A549 (cell line): ENCODE results near the gene LDLRAD3. TPM values are rescaled to one million over a fixed set of nuclear protein-coding genes. Genes with fewer than 3 reads are reported as not detected.
A peak's percentile ranks its signal among the peaks of the same experiment; 100 is the strongest.

Experiments
- ATAC-seq, 2 experiments: fragments of 200-7000 bp in 1 of 2; fragments of >200 bp in 1 of 2; cut with Nextera tagmentation in 1 of 2; cut with Tn5 transposase in 1 of 2; 3 replicates each; pipeline versions ENCODE4 v1.8.0 to v1.9.1; 2018 to 2020; ENCODE audit warnings: mild to moderate bottlenecking in 1 of 2, moderate library complexity in 1 of 2
- CTCF ChIA-PET: fragments of 300-600 bp; sonication (Branson Sonifier 250); formaldehyde crosslinking; extraction: SDS; loops from one replicate; lab custom pipeline; 2021; ENCODE audit warnings: antibody characterized with exemption, inconsistent platforms; lab: Yijun Ruan, JAX
- POLR2A ChIA-PET: fragments of 350-600 bp; formaldehyde crosslinking; extraction: SDS; loops from one replicate; lab custom pipeline; 2021; ENCODE audit warnings: antibody characterized with exemption, inconsistent platforms; lab: Yijun Ruan, JAX
- DNase-seq, 2 experiments: peaks; one replicate each; pipeline versions ENCODE4 v3.0.0 to v3.0.0-alpha.2; 2011 to 2016; ENCODE audit warnings: low read depth in 1 of 2, low spot score in 1 of 2
- FAIRE-seq: peaks from 2 replicates; lab custom pipeline; 2011; peaks lifted over from hg19 to GRCh38; lab: Jason Lieb, UNC
- H3K27ac ChIP-seq, 2 experiments: fragments of >200 bp; sonication (Bioruptor Twin); formaldehyde crosslinking; 3 replicates each; pipeline ENCODE4 v1.5.1; 2016 to 2017
- H3K4me1 ChIP-seq: fragments of >200 bp; sonication (Bioruptor Twin); formaldehyde crosslinking; 3 replicates; pipeline ENCODE4 v1.6.1; 2016
- H3K4me2 ChIP-seq: fragments of >200 bp; sonication (Bioruptor Twin); formaldehyde crosslinking; 3 replicates; pipeline ENCODE4 v1.6.1; 2016
- H3K4me3 ChIP-seq: fragments of >200 bp; sonication (Bioruptor Twin); formaldehyde crosslinking; 3 replicates; pipeline ENCODE4 v1.5.1; 2016
- H3K9me3 ChIP-seq: fragments of >200 bp; sonication (Bioruptor Twin); formaldehyde crosslinking; 3 replicates; pipeline ENCODE4 v1.6.1; 2016
- BHLHE40 ChIP-seq: IDR thresholded peaks from 2 replicates; pipeline ENCODE4 v1.6.1; 2012; ENCODE audit warnings: low read depth, low read length, inconsistent platforms
- CBX2 ChIP-seq: fragments of 200-600 bp; sonication (generic); IDR thresholded peaks from 2 replicates; pipeline ENCODE4 v1.6.1; 2016; ENCODE audit warnings: low read depth, mild to moderate bottlenecking, borderline replicate concordance
- EHMT2 ChIP-seq: fragments of 200-600 bp; sonication (generic); IDR thresholded peaks from 2 replicates; pipeline ENCODE4 v1.6.1; 2016; ENCODE audit warnings: antibody characterized with exemption, low read depth, mild to moderate bottlenecking, moderate library complexity
- ESRRA ChIP-seq: fragments of 150-350 bp; IDR thresholded peaks from 2 replicates; pipeline ENCODE4 v1.6.1; 2014; ENCODE audit warnings: mild to moderate bottlenecking, low read length, borderline replicate concordance
- FOSL2 ChIP-seq, 2 experiments: fragments of 450-650 bp in 1 of 2; fragments of >200 bp in 1 of 2; sonication (Bioruptor Twin) in 1 of 2; formaldehyde crosslinking; IDR thresholded peaks; 2 replicates each; pipeline versions ENCODE4 v1.5.0 to v1.6.1; 2016 to 2020; ENCODE audit warnings: mild to moderate bottlenecking in 1 of 2, moderate library complexity in 1 of 2
- FOXS1 ChIP-seq: fragments of 250-450 bp; sonication (Bioruptor Pico); IDR thresholded peaks from 2 replicates; pipeline ENCODE4 v1.5.0; 2020; ENCODE audit warnings: mild to moderate bottlenecking, moderate library complexity
- GATA3 ChIP-seq: IDR thresholded peaks from 2 replicates; pipeline ENCODE4 v1.6.1; 2012; ENCODE audit warnings: borderline replicate concordance
- KDM1A ChIP-seq: fragments of 200-600 bp; sonication (generic); IDR thresholded peaks from 2 replicates; pipeline ENCODE4 v1.6.1; 2016; ENCODE audit warnings: low read depth, mild to moderate bottlenecking
- KDM5A ChIP-seq: fragments of 200-600 bp; sonication (generic); IDR thresholded peaks from 2 replicates; pipeline ENCODE4 v1.6.1; 2016; ENCODE audit warnings: antibody characterized with exemption, mild to moderate bottlenecking
- MAFK ChIP-seq: fragments of 450-650 bp; IDR thresholded peaks from 2 replicates; pipeline ENCODE4 v1.6.1; 2014; ENCODE audit not compliant: partially characterized antibody
- NFE2L2 ChIP-seq: fragments of 150-350 bp; conservative IDR thresholded peaks from 2 replicates; pipeline ENCODE4 v1.6.1; 2014; ENCODE audit warnings: low read length
- RAD21 ChIP-seq, 2 experiments: fragments of >200 bp in 1 of 2; sonication (Bioruptor Twin) in 1 of 2; formaldehyde crosslinking in 1 of 2; IDR thresholded peaks in 1 of 2; conservative IDR thresholded peaks in 1 of 2; 2 replicates in 1 of 2; 3 replicates in 1 of 2; pipeline ENCODE4 v1.6.1; 2012 to 2018; ENCODE audit warnings: inconsistent platforms in 1 of 2
- RARB ChIP-seq: fragments of 250-450 bp; sonication (Bioruptor Pico); IDR thresholded peaks from 2 replicates; pipeline ENCODE4 v1.8.0; 2021; ENCODE audit warnings: mild to moderate bottlenecking, moderate library complexity
- RCOR1 ChIP-seq: fragments of 150-350 bp; IDR thresholded peaks from 2 replicates; pipeline ENCODE4 v1.6.1; 2014; ENCODE audit warnings: antibody characterized with exemption, low read length, low read depth
- SREBF2 ChIP-seq: fragments of 450-650 bp; IDR thresholded peaks from 2 replicates; pipeline ENCODE4 v1.6.1; 2014; ENCODE audit warnings: mild to moderate bottlenecking, moderate library complexity
- TFCP2L1 ChIP-seq: fragments of 250-450 bp; sonication (Bioruptor Pico); IDR thresholded peaks from 2 replicates; pipeline ENCODE4 v1.5.0; 2021; ENCODE audit warnings: mild to moderate bottlenecking
- TP53 ChIP-seq: fragments of 250-450 bp; sonication (Bioruptor Pico); IDR thresholded peaks from 2 replicates; pipeline ENCODE4 v1.5.0; 2021; ENCODE audit warnings: mild to moderate bottlenecking, moderate library complexity
- ZFP36 ChIP-seq: fragments of 450-650 bp; IDR thresholded peaks from 2 replicates; pipeline ENCODE4 v1.6.1; 2014; ENCODE audit warnings: borderline replicate concordance; ENCODE audit not compliant: partially characterized antibody
- WGBS: methylation state at CpG from one replicate; pipeline ENCODE4 v1.1.6; 2017; ENCODE audit errors: missing lambda C conversion rate; 5-methylcytosine and 5-hydroxymethylcytosine counted together
- polyA plus RNA-seq, 4 experiments: library from polyadenylated mRNA; depleted of rRNA in 3 of 4; stranded (reverse); fragments of >200 nt; fragmentation: RNase III in 1 of 4; extraction: RNeasy Plus Mini Kit Qiagen cat#74134 plus additional on column Dnase treatment in 1 of 4; gene quantifications; 2 replicates in 3 of 4; 3 replicates in 1 of 4; pipeline ENCODE4 v1.2.3, GENCODE V29; 2011 to 2017
- TF ChIP-seq, protein P1 (sequence below): fragments of 150-350 bp; IDR thresholded peaks from 2 replicates; pipeline ENCODE4 v1.6.1; 2014; ENCODE audit warnings: low read depth, mild to moderate bottlenecking, low read length
- TF ChIP-seq, protein P2 (sequence below): IDR thresholded peaks from 2 replicates; pipeline ENCODE4 v1.6.1; 2012
- TF ChIP-seq, protein P3 (sequence below): IDR thresholded peaks from 2 replicates; pipeline ENCODE4 v1.6.1; 2012; ENCODE audit warnings: low read depth, borderline replicate concordance
- TF ChIP-seq, protein P4 (sequence below): fragments of 250-450 bp; sonication (Bioruptor Pico); IDR thresholded peaks from 2 replicates; pipeline ENCODE4 v1.5.0; 2020; ENCODE audit warnings: low read depth, mild to moderate bottlenecking, moderate library complexity

LDLRAD3 gene
- polyA plus RNA-seq, 2 of the 4 experiments (the other 2 are of a cell fraction) = 10.5 to 13.2 TPM

DNA sequence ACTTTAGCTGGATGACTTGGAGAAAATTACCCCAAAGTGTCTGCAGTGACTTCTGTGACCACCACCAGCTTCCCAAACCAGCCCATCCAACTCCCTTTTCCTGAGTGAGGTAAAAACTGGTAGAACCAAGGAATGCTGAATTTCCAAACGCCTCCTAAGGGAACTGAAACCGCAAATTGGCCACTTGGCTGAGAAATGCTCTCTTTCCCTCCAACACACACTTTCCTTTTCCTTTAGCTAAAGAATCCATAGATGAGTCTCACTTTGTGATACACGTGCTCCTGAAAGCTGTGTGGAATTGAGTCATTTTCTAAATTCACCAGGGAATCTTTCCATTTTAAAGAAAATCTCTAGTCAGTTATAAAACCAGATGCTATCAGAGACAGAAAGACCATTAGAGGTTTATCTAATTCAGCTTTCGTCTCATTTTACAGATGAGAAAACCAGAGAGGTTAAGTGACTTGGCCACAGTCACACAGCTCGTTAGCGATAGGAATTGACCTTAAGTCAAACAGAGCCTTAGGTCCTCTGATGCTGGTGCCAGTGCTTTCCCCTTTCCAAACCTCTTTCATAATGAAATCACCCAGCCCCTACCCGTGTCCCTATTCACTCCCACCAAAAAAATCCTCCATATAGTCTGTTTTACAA, 208.2 kb downstream of the LDLRAD3 start:
- DNase-seq = no peak
- H3K9me3 ChIP-seq = no peaks in the 10 kb centered on the region
- POLR2A ChIA-PET = no interaction called here
- no peak for TF ChIP-seq ESRRA
- TF ChIP-seq ZFP36 = peak; percentile 1
- TF ChIP-seq KDM5A = no peak
- H3K4me2 ChIP-seq = no peak overlapping the region
- peaks cover 44% of the 10 kb centered on the region for H3K4me1 ChIP-seq
- CTCF ChIA-PET = interaction anchor here (0.8 to 4.1 kb wide), 9 partner anchors 10 to 531 kb away, joined by 3 to 18 read pairs (median 3); no protein-coding TSS in a partner anchor
- FAIRE-seq = no peak
- ATAC-seq = no peak
- 96% methylated on average over 7 of the region's 7 CpGs for WGBS
- no peak overlapping the region for H3K4me3 ChIP-seq
- peak overlapping the region in 1 of 2 experiments; percentile 89; a peak in 2 of 6 replicates for H3K27ac ChIP-seq

DNA sequence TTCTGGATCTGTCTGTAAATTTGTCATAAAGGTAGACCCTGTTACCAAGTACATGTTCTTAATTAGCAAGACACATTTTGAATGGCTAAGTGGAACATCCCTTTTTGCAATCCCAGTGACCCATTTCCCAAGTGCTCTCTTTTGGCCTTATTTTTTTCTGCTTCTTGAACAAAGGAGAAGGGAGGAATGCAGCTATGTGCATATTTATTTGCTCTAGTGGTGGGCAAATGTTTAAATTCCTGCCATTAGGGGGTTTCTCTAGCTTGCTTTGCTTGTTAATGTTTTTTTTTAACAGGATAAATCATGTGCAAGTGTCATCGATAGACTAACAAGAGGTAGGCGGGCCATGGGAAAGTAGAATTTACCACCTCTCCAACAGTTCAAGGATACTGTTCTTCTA, 209.7 kb downstream of the LDLRAD3 start:
- no peak for FAIRE-seq
- Histone ChIP-seq H3K9me3 (no peaks in the 10 kb centered on the region), H3K4me3 (no peak overlapping the region), H3K4me1 (peaks cover 38% of the 10 kb centered on the region), H3K4me2 (no peak overlapping the region), H3K27ac (no peak overlapping the region)
- TF ChIP-seq FOSL2 (IDR thresholded peaks at IDR 0.05) (no peak), FOSL2 (CRISPR knock-in tag; IDR thresholded peaks at IDR 0.05) (no peak), TP53 (no peak), FOXS1 (CRISPR knock-in tag) (no peak), KDM5A (no peak), NFE2L2 (no peak), MAFK (no peak), RCOR1 (no peak), RARB (CRISPR knock-in tag) (no peak), GATA3 (no peak), RAD21 (conservative IDR thresholded peaks at IDR 0.05 in 1 of 2, IDR thresholded peaks at IDR 0.05 in 1 of 2) (no peak), SREBF2 (no peak), BHLHE40 (no peak), EHMT2 (no peak), KDM1A (no peak), TFCP2L1 (CRISPR knock-in tag) (no peak), CBX2 (no peak)
- TF ChIP-seq, protein P1, sequence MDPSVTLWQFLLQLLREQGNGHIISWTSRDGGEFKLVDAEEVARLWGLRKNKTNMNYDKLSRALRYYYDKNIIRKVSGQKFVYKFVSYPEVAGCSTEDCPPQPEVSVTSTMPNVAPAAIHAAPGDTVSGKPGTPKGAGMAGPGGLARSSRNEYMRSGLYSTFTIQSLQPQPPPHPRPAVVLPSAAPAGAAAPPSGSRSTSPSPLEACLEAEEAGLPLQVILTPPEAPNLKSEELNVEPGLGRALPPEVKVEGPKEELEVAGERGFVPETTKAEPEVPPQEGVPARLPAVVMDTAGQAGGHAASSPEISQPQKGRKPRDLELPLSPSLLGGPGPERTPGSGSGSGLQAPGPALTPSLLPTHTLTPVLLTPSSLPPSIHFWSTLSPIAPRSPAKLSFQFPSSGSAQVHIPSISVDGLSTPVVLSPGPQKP = no peak
- TF ChIP-seq, protein P2, sequence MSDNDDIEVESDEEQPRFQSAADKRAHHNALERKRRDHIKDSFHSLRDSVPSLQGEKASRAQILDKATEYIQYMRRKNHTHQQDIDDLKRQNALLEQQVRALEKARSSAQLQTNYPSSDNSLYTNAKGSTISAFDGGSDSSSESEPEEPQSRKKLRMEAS = no peak
- TF ChIP-seq, protein P3, sequence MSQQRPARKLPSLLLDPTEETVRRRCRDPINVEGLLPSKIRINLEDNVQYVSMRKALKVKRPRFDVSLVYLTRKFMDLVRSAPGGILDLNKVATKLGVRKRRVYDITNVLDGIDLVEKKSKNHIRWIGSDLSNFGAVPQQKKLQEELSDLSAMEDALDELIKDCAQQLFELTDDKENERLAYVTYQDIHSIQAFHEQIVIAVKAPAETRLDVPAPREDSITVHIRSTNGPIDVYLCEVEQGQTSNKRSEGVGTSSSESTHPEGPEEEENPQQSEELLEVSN = no peak
- TF ChIP-seq, protein P4, sequence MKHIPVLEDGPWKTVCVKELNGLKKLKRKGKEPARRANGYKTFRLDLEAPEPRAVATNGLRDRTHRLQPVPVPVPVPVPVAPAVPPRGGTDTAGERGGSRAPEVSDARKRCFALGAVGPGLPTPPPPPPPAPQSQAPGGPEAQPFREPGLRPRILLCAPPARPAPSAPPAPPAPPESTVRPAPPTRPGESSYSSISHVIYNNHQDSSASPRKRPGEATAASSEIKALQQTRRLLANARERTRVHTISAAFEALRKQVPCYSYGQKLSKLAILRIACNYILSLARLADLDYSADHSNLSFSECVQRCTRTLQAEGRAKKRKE (CRISPR knock-in tag) = no peak
- DNase-seq = no peak
- CTCF ChIA-PET = interaction anchor here (1.7 to 2.4 kb wide), 2 partner anchors 11 to 332 kb away, joined by 7 to 9 read pairs; no protein-coding TSS in a partner anchor
- POLR2A ChIA-PET = no interaction called here
- no peak for ATAC-seq
- WGBS = 89% methylated on average over 2 of the region's 2 CpGs
